Activated B cell treated with CpG ODN at 0.5 μM for 24 hours (primary cell): ENCODE results near the gene ADAMTS20. TPM values are rescaled to one million over a fixed set of nuclear protein-coding genes. Genes with fewer than 3 reads are reported as not detected.

Experiments used
- ATAC-seq: fragments of 200-7000 bp; cut with Tn5 transposase; one replicate; pipeline ENCODE4 v1.10.0; 2021; ENCODE audit warnings: low read depth, mild to moderate bottlenecking, moderate library complexity
- CTCF ChIA-PET: fragments of 350-600 bp; sonication (Branson Sonifier 250); formaldehyde crosslinking; loops from one replicate; lab custom pipeline; 2021; ENCODE audit warnings: antibody characterized with exemption; lab: Charles Lee
- POLR2A ChIA-PET: fragments of 350-600 bp; sonication (Branson Sonifier 250); formaldehyde crosslinking; loops from one replicate; lab custom pipeline; 2021; ENCODE audit warnings: antibody characterized with exemption; lab: Charles Lee
- DNase-seq: peaks from one replicate; pipeline ENCODE4 v3.0.0; 2022
- H3K27ac Mint-ChIP-seq: one replicate; pipeline ENCODE4 v1.8.0; 2020; ENCODE audit warnings: mixed read lengths
- H3K27me3 Mint-ChIP-seq: one replicate; pipeline ENCODE4 v1.8.0; 2021; ENCODE audit warnings: mixed read lengths
- H3K36me3 Mint-ChIP-seq: one replicate; pipeline ENCODE4 v1.8.0; 2021; ENCODE audit warnings: low read depth, mixed read lengths
- H3K4me1 Mint-ChIP-seq: one replicate; pipeline ENCODE4 v1.8.0; 2021; ENCODE audit warnings: mixed read lengths
- H3K4me3 Mint-ChIP-seq: one replicate; pipeline ENCODE4 v1.8.0; 2020; ENCODE audit warnings: mild to moderate bottlenecking, mixed read lengths
- H3K9me3 Mint-ChIP-seq: one replicate; pipeline ENCODE4 v1.8.0; 2020; ENCODE audit warnings: mixed read lengths
- intact Hi-C: fragments of 100-400 bp; cut with micrococcal nuclease; formaldehyde crosslinking; loops from one replicate; pipeline ENCODE4 v1.15.1; 2024
- total RNA-seq: library from RNA; stranded (reverse); gene quantifications from 2 replicates; pipeline ENCODE4 v1.2.3, GENCODE V29; 2022
- TF ChIP-seq, protein P1 (sequence below): fragments of 200-600 bp; IDR thresholded peaks from one replicate; pipeline ENCODE4 v1.8.0; 2022; ENCODE audit warnings: antibody characterized with exemption, mild to moderate bottlenecking

Gene ADAMTS20
- total RNA-seq, 1 donor from 2014 or later, result not detected

DNA sequence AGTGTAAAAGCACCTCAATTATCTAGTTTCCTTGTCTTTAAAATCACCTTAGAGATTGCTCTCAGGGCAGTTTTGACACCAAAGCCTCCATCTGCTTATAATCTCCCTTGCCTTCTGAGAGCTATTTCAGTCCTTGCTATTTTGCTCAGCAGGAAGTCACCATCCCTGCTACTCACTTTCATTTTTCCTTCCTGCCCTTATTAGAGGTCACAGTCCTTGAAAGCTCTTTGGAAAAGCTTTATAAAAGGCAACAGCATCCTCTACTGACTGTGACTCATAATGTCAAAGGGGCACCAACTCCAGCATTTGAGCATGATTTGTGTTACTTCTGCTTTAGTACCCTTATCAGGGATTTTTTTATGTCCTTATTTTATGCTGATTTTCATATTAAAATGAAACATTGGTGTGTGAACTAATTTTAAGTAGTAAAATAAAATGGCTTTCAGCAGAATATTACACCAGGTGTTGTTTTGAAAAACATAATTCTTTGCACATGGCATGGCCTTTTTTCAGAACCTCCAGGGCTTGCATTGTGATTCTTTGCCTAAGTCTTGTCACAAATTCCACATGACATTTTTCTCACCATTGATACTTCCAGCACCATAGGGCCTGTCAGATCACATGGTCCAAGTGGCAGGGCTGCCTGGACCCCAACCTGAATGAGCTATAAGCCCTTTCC, 213.0 kb downstream of the ADAMTS20 start:
- ATAC-seq, result no peak
- Mint-ChIP-seq H3K4me3 (no peak overlapping the region), H3K27me3 (peaks cover 4% of the 10 kb centered on the region), H3K4me1 (no peaks in the 10 kb centered on the region), H3K27ac (no peak overlapping the region), H3K9me3 (peaks cover 2% of the 10 kb centered on the region), H3K36me3 (no peaks in the 10 kb centered on the region)
- CTCF ChIA-PET, result no interaction called here
- no peak for DNase-seq
- POLR2A ChIA-PET, result no interaction called here
- intact Hi-C loops, result no loop called here
- TF ChIP-seq, protein P1, sequence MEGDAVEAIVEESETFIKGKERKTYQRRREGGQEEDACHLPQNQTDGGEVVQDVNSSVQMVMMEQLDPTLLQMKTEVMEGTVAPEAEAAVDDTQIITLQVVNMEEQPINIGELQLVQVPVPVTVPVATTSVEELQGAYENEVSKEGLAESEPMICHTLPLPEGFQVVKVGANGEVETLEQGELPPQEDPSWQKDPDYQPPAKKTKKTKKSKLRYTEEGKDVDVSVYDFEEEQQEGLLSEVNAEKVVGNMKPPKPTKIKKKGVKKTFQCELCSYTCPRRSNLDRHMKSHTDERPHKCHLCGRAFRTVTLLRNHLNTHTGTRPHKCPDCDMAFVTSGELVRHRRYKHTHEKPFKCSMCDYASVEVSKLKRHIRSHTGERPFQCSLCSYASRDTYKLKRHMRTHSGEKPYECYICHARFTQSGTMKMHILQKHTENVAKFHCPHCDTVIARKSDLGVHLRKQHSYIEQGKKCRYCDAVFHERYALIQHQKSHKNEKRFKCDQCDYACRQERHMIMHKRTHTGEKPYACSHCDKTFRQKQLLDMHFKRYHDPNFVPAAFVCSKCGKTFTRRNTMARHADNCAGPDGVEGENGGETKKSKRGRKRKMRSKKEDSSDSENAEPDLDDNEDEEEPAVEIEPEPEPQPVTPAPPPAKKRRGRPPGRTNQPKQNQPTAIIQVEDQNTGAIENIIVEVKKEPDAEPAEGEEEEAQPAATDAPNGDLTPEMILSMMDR, result no peak

DNA sequence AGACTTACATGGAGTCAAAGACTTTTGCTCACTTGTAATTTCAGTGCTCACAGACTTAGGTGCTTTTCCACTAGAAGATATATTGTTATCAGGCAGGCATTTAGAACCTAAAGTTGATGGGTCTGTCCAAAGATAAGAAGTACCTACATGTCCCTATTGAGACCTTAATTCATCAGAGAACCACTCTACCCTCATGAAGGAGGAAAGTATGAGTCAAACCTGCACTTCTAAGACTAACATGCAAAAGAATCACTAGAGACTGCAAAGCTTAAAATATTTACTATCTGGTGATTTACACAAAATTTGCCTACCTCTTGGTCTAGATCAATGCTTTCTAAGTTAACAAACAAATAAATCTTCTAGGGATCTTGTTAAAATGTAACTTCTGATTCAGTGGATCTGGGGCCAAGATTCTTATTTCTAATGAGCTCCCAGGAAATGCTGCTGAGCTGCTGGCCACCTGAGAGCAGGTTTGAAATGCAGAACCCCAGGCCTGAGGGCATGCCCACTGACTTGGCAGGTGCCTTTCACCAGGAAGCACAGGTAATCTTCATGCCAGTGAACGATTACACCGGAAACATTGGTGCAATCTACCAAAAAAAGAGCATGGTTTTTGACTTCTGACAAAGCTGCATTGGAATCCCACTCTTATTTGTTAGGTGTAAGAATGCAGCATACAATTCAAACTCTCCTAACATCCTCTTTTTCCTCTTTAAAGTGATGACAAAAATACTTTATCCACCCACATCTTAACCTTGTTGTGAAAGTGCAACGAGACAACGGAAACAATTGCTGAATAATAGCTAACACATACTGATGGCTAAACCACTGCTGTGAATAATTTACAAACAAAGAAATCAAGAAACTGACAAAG, 214.2 kb downstream of the ADAMTS20 start:
- Mint-ChIP-seq H3K9me3 (no peaks in the 10 kb centered on the region), H3K27ac (no peak overlapping the region), H3K36me3 (no peaks in the 10 kb centered on the region), H3K4me3 (no peak overlapping the region), H3K27me3 (peaks cover 4% of the 10 kb centered on the region), H3K4me1 (no peaks in the 10 kb centered on the region)
- no peak for ATAC-seq
- intact Hi-C loops, result loop anchor here (2.0 kb wide), 1 partner anchor 855 kb away; no protein-coding TSS in a partner anchor
- DNase-seq, result no peak
- POLR2A ChIA-PET, result no interaction called here
- CTCF ChIA-PET, result no interaction called here
- TF ChIP-seq, protein P1, result no peak

DNA sequence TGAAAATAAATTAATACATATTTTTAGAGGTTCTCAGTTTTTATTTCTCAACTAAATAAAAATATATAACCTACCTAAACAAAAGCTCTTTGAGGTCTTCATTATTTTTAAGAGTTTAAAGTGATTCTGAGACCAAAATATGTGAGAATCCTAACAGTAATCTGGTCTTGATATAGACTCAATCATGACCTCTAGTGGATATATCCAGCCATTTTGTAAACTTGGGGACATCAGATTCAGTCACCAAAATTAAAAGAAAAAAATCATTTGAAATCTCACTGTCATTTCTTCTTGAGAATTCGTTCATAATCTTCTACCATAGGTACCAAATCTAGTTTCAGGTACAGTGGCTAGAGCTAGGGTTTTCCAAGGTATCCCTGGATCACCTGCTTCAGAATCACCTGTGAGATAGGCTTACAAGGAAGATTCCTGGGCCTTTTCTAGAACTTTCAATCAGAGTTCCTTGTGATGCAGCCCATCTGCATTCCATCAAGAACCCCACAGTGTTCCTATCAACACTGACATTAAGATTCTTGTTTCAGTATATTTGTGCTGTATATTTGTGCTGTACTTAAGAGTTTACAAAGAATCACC, 214.9 kb downstream of the ADAMTS20 start:
- ChIA-PET CTCF (no interaction called here), POLR2A (no interaction called here)
- Mint-ChIP-seq H3K27ac (no peak overlapping the region), H3K4me1 (no peaks in the 10 kb centered on the region), H3K27me3 (peaks cover 3% of the 10 kb centered on the region), H3K9me3 (no peaks in the 10 kb centered on the region), H3K4me3 (no peak overlapping the region), H3K36me3 (no peaks in the 10 kb centered on the region)
- DNase-seq, result no peak
- TF ChIP-seq, protein P1, result no peak
- intact Hi-C loops, result loop anchor here (2.0 kb wide), 1 partner anchor 854 kb away; no protein-coding TSS in a partner anchor
- ATAC-seq, result no peak

DNA sequence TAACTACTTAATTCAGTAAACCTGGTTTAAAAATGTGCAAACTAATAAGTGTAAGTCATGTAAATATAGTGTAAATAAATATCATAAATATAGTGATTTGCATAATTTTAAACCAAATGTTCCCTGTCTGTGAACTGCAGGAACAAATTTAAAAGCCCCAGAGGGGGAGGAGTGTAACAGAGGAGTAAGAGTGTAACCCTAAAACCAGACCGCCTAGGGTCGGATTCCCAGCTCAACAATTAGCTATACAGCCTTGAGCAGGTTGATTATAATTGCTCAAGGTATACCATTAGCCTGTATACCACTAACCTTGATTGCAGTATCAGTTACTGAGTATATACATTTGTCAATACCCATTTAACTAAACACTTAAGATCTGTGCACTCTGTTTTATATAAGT, 218.4 kb downstream of the ADAMTS20 start:
- DNase-seq, result no peak
- H3K27ac Mint-ChIP-seq, result no peak overlapping the region
- H3K4me1 Mint-ChIP-seq, result no peaks in the 10 kb centered on the region
- ChIA-PET CTCF (no interaction called here), POLR2A (no interaction called here)
- no peaks in the 10 kb centered on the region for H3K36me3 Mint-ChIP-seq
- intact Hi-C loops, result no loop called here
- H3K4me3 Mint-ChIP-seq, result no peak overlapping the region
- TF ChIP-seq, protein P1, result no peak
- H3K27me3 Mint-ChIP-seq, result peaks cover 9% of the 10 kb centered on the region
- ATAC-seq, result no peak
- H3K9me3 Mint-ChIP-seq, result no peaks in the 10 kb centered on the region
